ENCODE data around the gene HDAC4.
A peak's percentile ranks its signal among the peaks of the same experiment; 100 is the strongest.

The HDAC4 gene

GRCh38 chr2:239252801-239253200 is 148.0 kb downstream of the HDAC4 start:
- Mint-ChIP-seq H3K36me3 (ENCODE audit: insufficient read depth) (peaks cover 12% of the 10 kb centered on the region), H3K9me3 (peaks cover 0 to 6% of the 10 kb centered on the region in 2 donors), H3K27ac (peak overlapping the region in 1 of 2 donors; percentile 57), H3K4me1 (ENCODE audit: low read depth in 2 of 2) (peaks cover 36% of the 10 kb centered on the region in 2 donors), H3K27me3 (no peaks in the 10 kb centered on the region), H3K4me3 (peak overlapping the region in 1 of 2 donors; percentile 11)
- ATAC-seq (replicated peaks) (no peak), DNase-seq (no peak)

- DNase-seq (no peak), ATAC-seq (replicated peaks) (no peak)
- Mint-ChIP-seq H3K9me3 (peaks cover 0 to 2% of the 10 kb centered on the region in 2 donors), H3K4me3 (no peak overlapping the region), H3K36me3 (ENCODE audit: insufficient read depth) (peaks cover 12% of the 10 kb centered on the region), H3K4me1 (ENCODE audit: low read depth in 2 of 2) (peaks cover 32 to 36% of the 10 kb centered on the region in 2 donors), H3K27me3 (no peaks in the 10 kb centered on the region), H3K27ac (peak overlapping the region in 1 of 2 donors; percentile 57)
Observed at GRCh38 chr2:239252393-239252792, 148.4 kb downstream of the HDAC4 start.

- no peaks in the 10 kb centered on the region for H3K9me3 Mint-ChIP-seq
Observed at GRCh38 chr2:239251971-239252370, 148.8 kb downstream of the HDAC4 start.

GRCh38 chr2:239250216-239251081 is 150.4 kb downstream of the HDAC4 start:
- DNase-seq (no peak), ATAC-seq (replicated peaks) (no peak)
- no peak overlapping the region for H3K4me3 Mint-ChIP-seq
- peaks cover 12% of the 10 kb centered on the region for H3K36me3 Mint-ChIP-seq (ENCODE audit: insufficient read depth)
- H3K27me3 Mint-ChIP-seq = no peaks in the 10 kb centered on the region
- H3K9me3 Mint-ChIP-seq = no peaks in the 10 kb centered on the region
- no peak overlapping the region for H3K27ac Mint-ChIP-seq
- H3K4me1 Mint-ChIP-seq (ENCODE audit: low read depth in 2 of 2) = peaks cover 30 to 37% of the 10 kb centered on the region in 2 donors

More at GRCh38 chr2:239251971-239252370, 148.8 kb downstream of the HDAC4 start:
- Mint-ChIP-seq H3K36me3 (ENCODE audit: insufficient read depth) (peaks cover 12% of the 10 kb centered on the region), H3K4me1 (ENCODE audit: low read depth in 2 of 2) (peaks cover 28 to 35% of the 10 kb centered on the region in 2 donors), H3K4me3 (no peak overlapping the region), H3K27ac (no peak overlapping the region), H3K27me3 (no peaks in the 10 kb centered on the region)
- ATAC-seq (replicated peaks) (no peak), DNase-seq (no peak)

GRCh38 chr2:239249776-239250175 is 151.0 kb downstream of the HDAC4 start:
- ATAC-seq (replicated peaks) (no peak), DNase-seq (no peak)
- H3K36me3 Mint-ChIP-seq (ENCODE audit: insufficient read depth) = peaks cover 13% of the 10 kb centered on the region
- H3K4me1 Mint-ChIP-seq (ENCODE audit: low read depth in 2 of 2) = peaks cover 34 to 35% of the 10 kb centered on the region in 2 donors
- H3K9me3 Mint-ChIP-seq = no peaks in the 10 kb centered on the region
- no peaks in the 10 kb centered on the region for H3K27me3 Mint-ChIP-seq
- no peak overlapping the region for H3K27ac Mint-ChIP-seq
- no peak overlapping the region for H3K4me3 Mint-ChIP-seq

- Mint-ChIP-seq H3K27me3 (no peaks in the 10 kb centered on the region), H3K36me3 (ENCODE audit: insufficient read depth) (peaks cover 14% of the 10 kb centered on the region), H3K4me1 (ENCODE audit: low read depth in 2 of 2) (peaks cover 29 to 32% of the 10 kb centered on the region in 2 donors), H3K27ac (no peak overlapping the region), H3K4me3 (no peak overlapping the region), H3K9me3 (no peaks in the 10 kb centered on the region)
- DNase-seq = no peak
- no peak for ATAC-seq (replicated peaks)
Observed at GRCh38 chr2:239249048-239249447, 151.8 kb downstream of the HDAC4 start.

GRCh38 chr2:239247401-239248245 is 153.2 kb downstream of the HDAC4 start:
- Mint-ChIP-seq H3K36me3 (ENCODE audit: insufficient read depth) (peaks cover 14% of the 10 kb centered on the region), H3K27ac (peak overlapping the region in 1 of 2 donors; percentile 85), H3K4me1 (ENCODE audit: low read depth in 2 of 2) (peaks cover 27 to 28% of the 10 kb centered on the region in 2 donors), H3K4me3 (no peak overlapping the region), H3K9me3 (no peaks in the 10 kb centered on the region), H3K27me3 (no peaks in the 10 kb centered on the region)
- ATAC-seq (replicated peaks) (no peak), DNase-seq (no peak)

GRCh38 chr2:239246723-239247122 is 154.1 kb downstream of the HDAC4 start:
- DNase-seq (no peak), ATAC-seq (replicated peaks) (no peak)
- Mint-ChIP-seq H3K36me3 (ENCODE audit: insufficient read depth) (peaks cover 14% of the 10 kb centered on the region), H3K4me1 (ENCODE audit: low read depth in 2 of 2) (peaks cover 31 to 33% of the 10 kb centered on the region in 2 donors), H3K27me3 (no peaks in the 10 kb centered on the region), H3K4me3 (no peak overlapping the region), H3K9me3 (no peaks in the 10 kb centered on the region), H3K27ac (peak overlapping the region in 1 of 2 donors; percentile 85)

- H3K4me3 Mint-ChIP-seq = no peak overlapping the region
- H3K4me1 Mint-ChIP-seq (ENCODE audit: low read depth in 2 of 2) = peaks cover 29% of the 10 kb centered on the region in 2 donors
- no peak for DNase-seq
- no peak for ATAC-seq (replicated peaks)
- H3K27ac Mint-ChIP-seq = no peak overlapping the region
- H3K27me3 Mint-ChIP-seq = no peaks in the 10 kb centered on the region
- peaks cover 14% of the 10 kb centered on the region for H3K36me3 Mint-ChIP-seq (ENCODE audit: insufficient read depth)
- H3K9me3 Mint-ChIP-seq = no peaks in the 10 kb centered on the region
Observed at GRCh38 chr2:239245872-239246721, 154.7 kb downstream of the HDAC4 start.

GRCh38 chr2:239245107-239245506 is 155.7 kb downstream of the HDAC4 start:
- H3K36me3 Mint-ChIP-seq (ENCODE audit: insufficient read depth) = peaks cover 14% of the 10 kb centered on the region
- ATAC-seq (replicated peaks) = no peak
- H3K27ac Mint-ChIP-seq = peak overlapping the region in 1 of 2 donors; percentile 41
- no peaks in the 10 kb centered on the region for H3K27me3 Mint-ChIP-seq
- DNase-seq = no peak
- no peak overlapping the region for H3K4me3 Mint-ChIP-seq
- no peaks in the 10 kb centered on the region for H3K9me3 Mint-ChIP-seq
- H3K4me1 Mint-ChIP-seq (ENCODE audit: low read depth in 2 of 2) = peaks cover 28 to 30% of the 10 kb centered on the region in 2 donors

GRCh38 chr2:239244625-239245024 is 156.2 kb downstream of the HDAC4 start:
- Mint-ChIP-seq H3K36me3 (ENCODE audit: insufficient read depth) (peaks cover 9% of the 10 kb centered on the region), H3K27me3 (no peaks in the 10 kb centered on the region), H3K4me3 (no peak overlapping the region), H3K9me3 (no peaks in the 10 kb centered on the region), H3K27ac (peak overlapping the region; percentile 38 to 41), H3K4me1 (ENCODE audit: low read depth in 2 of 2) (peaks cover 24 to 34% of the 10 kb centered on the region in 2 donors)
- no peak for DNase-seq
- ATAC-seq (replicated peaks) = no peak

- DNase-seq (no peak), ATAC-seq (replicated peaks) (no peak)
- Mint-ChIP-seq H3K9me3 (no peaks in the 10 kb centered on the region), H3K27ac (no peak overlapping the region), H3K27me3 (no peaks in the 10 kb centered on the region), H3K4me3 (no peak overlapping the region), H3K4me1 (ENCODE audit: low read depth in 2 of 2) (peaks cover 30 to 31% of the 10 kb centered on the region in 2 donors), H3K36me3 (ENCODE audit: insufficient read depth) (peaks cover 2% of the 10 kb centered on the region)
Observed at GRCh38 chr2:239241431-239241960, 159.3 kb downstream of the HDAC4 start.
